ENCODE measurements around the gene LECT2. TPM values are rescaled to one million over a fixed set of nuclear protein-coding genes. Genes with fewer than 3 reads are reported as not detected.

The LECT2 gene
- total RNA-seq, 1 experiment from 2014 or later, result not detected

DNA sequence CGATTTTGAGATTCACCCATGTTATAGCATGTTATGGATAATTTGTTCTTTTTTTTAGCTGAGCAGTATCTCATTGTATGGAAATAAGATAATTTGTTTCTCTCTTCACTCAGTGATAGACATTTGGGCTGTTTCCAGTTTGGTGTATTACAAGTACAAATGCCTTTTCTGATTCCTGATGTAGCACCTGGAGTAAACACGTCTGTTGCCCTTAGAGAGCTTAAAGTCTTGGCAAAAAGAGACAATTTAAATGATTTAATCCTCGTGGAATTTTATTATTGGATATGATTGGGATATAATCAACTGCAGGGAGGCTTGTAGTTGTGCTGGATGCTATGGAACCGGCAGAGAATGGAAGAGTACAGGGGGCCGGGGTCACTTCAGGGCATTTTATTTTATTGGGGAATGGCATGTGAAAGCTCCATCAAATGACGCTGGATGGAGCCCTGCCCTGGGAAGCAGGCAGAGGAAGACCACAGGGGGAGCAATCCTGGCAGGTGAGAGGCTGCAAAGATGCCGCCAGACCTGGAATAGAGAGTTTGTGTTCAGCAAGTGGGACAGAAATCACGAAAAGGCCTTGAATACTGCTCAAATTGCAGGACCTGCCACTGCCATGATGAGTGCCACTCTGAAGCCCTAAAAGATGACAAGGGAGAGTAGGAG, 43.0 kb upstream of the LECT2 start:
- ChIA-PET POLR2A (no interaction called here), RAD21 (ENCODE audit: low non-redundant PET in 1 of 2, low total read pairs in 2 of 2, uncharacterized antibody in 2 of 2, unreplicated experiment in 2 of 2) (no interaction called here), CTCF (interaction anchor here (1.2 to 1.4 kb wide), 2 partner anchors 19 to 20 kb away, joined by 3 to 4 read pairs; no protein-coding TSS in a partner anchor)
- H3K79me2 ChIP-seq (ENCODE audit: insufficient read depth, low read length), result no peaks in the 10 kb centered on the region
- no peak for DNase-seq (ENCODE audit: low read depth, low spot score)
- H2AFZ ChIP-seq (ENCODE audit: low read depth, low read length, poor library complexity, severe bottlenecking), result no peak overlapping the region
- TF ChIP-seq CEBPB (IDR thresholded peaks at IDR 0.05; ENCODE audit: low read depth) (no peak), SP1 (IDR thresholded peaks at IDR 0.05; ENCODE audit: low read depth) (no peak), ZNF274 (IDR thresholded peaks at IDR 0.05; ENCODE audit: low read depth, low read length) (no peak), ZFX (IDR thresholded peaks at IDR 0.05) (no peak), EGR1 (IDR thresholded peaks at IDR 0.05; ENCODE audit: low read depth) (no peak), ELF1 (IDR thresholded peaks at IDR 0.05; ENCODE audit: borderline replicate concordance, low read depth) (no peak), EZH2phosphoT487 (IDR thresholded peaks at IDR 0.05; ENCODE audit: borderline replicate concordance) (no peak), FOSL1 (IDR thresholded peaks at IDR 0.05; ENCODE audit: low read depth) (no peak), CBX3 (IDR thresholded peaks at IDR 0.05; ENCODE audit: low read depth) (no peak)
- TF ChIP-seq, protein P1, sequence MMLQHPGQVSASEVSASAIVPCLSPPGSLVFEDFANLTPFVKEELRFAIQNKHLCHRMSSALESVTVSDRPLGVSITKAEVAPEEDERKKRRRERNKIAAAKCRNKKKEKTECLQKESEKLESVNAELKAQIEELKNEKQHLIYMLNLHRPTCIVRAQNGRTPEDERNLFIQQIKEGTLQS (IDR thresholded peaks at IDR 0.05), result no peak
- BruUV-seq (replicated peaks), result no TSS peak
- no peak overlapping the region for H3K4me3 ChIP-seq (replicated peaks in 1 of 2; ENCODE audit: low read depth in 1 of 2, low read length in 2 of 2)
- ATAC-seq, result no peak
- H4K20me1 ChIP-seq (ENCODE audit: insufficient read depth), result no peaks in the 10 kb centered on the region
- no peaks in the 10 kb centered on the region for H3K9me3 ChIP-seq (ENCODE audit: control insufficient read depth in 1 of 2, insufficient read depth in 1 of 2, low read depth in 1 of 2, low read length in 2 of 2)
- no peak overlapping the region for H3K27ac ChIP-seq (ENCODE audit: low read depth, low read length)
- H3K4me2 ChIP-seq (ENCODE audit: low read length), result no peak overlapping the region
- H3K4me1 ChIP-seq (ENCODE audit: control insufficient read depth in 1 of 2, insufficient read depth in 2 of 2, low read length in 2 of 2), result no peaks in the 10 kb centered on the region
- H3K36me3 ChIP-seq (ENCODE audit: control insufficient read depth in 1 of 2, insufficient read depth in 2 of 2, low read length in 2 of 2), result no peaks in the 10 kb centered on the region
- intact Hi-C loops (cut with micrococcal nuclease), result no loop called here
- peaks cover 57% of the 10 kb centered on the region for H3K27me3 ChIP-seq (ENCODE audit: insufficient read depth, low read length)
- no peak overlapping the region for H3K9ac ChIP-seq (ENCODE audit: low read length)
- no peaks in the 10 kb centered on the region for H3K9me2 ChIP-seq (ENCODE audit: insufficient read depth)

DNA sequence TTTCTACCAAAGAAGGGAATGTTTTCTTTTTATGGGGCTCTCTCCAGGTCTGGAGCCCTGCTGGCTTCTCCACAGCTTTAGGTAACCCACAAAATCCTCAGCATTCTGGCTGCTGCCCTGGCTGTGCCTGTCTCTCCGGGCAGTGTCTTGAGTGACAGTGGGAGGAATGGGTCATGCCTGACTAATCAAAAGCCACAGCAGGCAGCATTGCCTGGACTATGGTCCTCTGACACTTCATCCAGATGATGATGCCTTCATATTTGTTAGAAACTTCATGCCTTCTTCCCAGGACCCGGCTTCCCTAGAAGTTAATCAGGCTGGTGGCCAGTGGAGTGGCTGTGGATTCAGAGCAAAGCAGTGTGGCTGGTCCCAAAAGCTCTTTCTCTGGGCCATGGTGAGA, 41.8 kb upstream of the LECT2 start:
- H2AFZ ChIP-seq (ENCODE audit: low read depth, low read length, poor library complexity, severe bottlenecking), result no peak overlapping the region
- H3K27ac ChIP-seq (ENCODE audit: low read depth, low read length), result no peak overlapping the region
- no peak for DNase-seq (ENCODE audit: low read depth, low spot score)
- ChIA-PET RAD21 (ENCODE audit: low non-redundant PET in 1 of 2, low total read pairs in 2 of 2, uncharacterized antibody in 2 of 2, unreplicated experiment in 2 of 2) (no interaction called here), CTCF (interaction anchor here (1.2 to 1.4 kb wide), 2 partner anchors 18 to 19 kb away, joined by 3 to 4 read pairs; no protein-coding TSS in a partner anchor), POLR2A (no interaction called here)
- H4K20me1 ChIP-seq (ENCODE audit: insufficient read depth), result no peaks in the 10 kb centered on the region
- no peak overlapping the region for H3K4me3 ChIP-seq (replicated peaks in 1 of 2; ENCODE audit: low read depth in 1 of 2, low read length in 2 of 2)
- intact Hi-C loops (cut with micrococcal nuclease), result no loop called here
- H3K9me3 ChIP-seq (ENCODE audit: control insufficient read depth in 1 of 2, insufficient read depth in 1 of 2, low read depth in 1 of 2, low read length in 2 of 2), result no peaks in the 10 kb centered on the region
- H3K79me2 ChIP-seq (ENCODE audit: insufficient read depth, low read length), result no peaks in the 10 kb centered on the region
- no peak overlapping the region for H3K4me2 ChIP-seq (ENCODE audit: low read length)
- H3K36me3 ChIP-seq (ENCODE audit: control insufficient read depth in 1 of 2, insufficient read depth in 2 of 2, low read length in 2 of 2), result no peaks in the 10 kb centered on the region
- no peaks in the 10 kb centered on the region for H3K9me2 ChIP-seq (ENCODE audit: insufficient read depth)
- H3K4me1 ChIP-seq (ENCODE audit: control insufficient read depth in 1 of 2, insufficient read depth in 2 of 2, low read length in 2 of 2), result no peaks in the 10 kb centered on the region
- H3K9ac ChIP-seq (ENCODE audit: low read length), result no peak overlapping the region
- no peak for ATAC-seq
- BruUV-seq (replicated peaks), result no TSS peak
- peaks cover 45% of the 10 kb centered on the region; the same call in 1 of the 2 replicates for H3K27me3 ChIP-seq (ENCODE audit: insufficient read depth, low read length)
- TF ChIP-seq EZH2phosphoT487 (IDR thresholded peaks at IDR 0.05; ENCODE audit: borderline replicate concordance) (no peak), ELF1 (IDR thresholded peaks at IDR 0.05; ENCODE audit: borderline replicate concordance, low read depth) (no peak), CEBPB (IDR thresholded peaks at IDR 0.05; ENCODE audit: low read depth) (no peak), EGR1 (IDR thresholded peaks at IDR 0.05; ENCODE audit: low read depth) (no peak), POLR2AphosphoS5 (IDR thresholded peaks at IDR 0.05; ENCODE audit: low read depth, low read length) (no peak), TCF7L2 (IDR thresholded peaks at IDR 0.05; ENCODE audit: borderline replicate concordance, extremely low read depth, insufficient read depth, insufficient read length) (no peak), JUND (IDR thresholded peaks at IDR 0.05) (no peak), SIN3A (IDR thresholded peaks at IDR 0.05; ENCODE audit: low read depth) (no peak), RAD21 (IDR thresholded peaks at IDR 0.05; ENCODE audit: low read depth) (no peak), EZH2 (IDR thresholded peaks at IDR 0.05) (no peak), SP1 (IDR thresholded peaks at IDR 0.05; ENCODE audit: low read depth) (no peak), YY1 (IDR thresholded peaks at IDR 0.05; ENCODE audit: extremely low read depth, insufficient replicate concordance, low read depth, low read length) (no peak), FOSL1 (IDR thresholded peaks at IDR 0.05; ENCODE audit: low read depth) (no peak), ZFX (IDR thresholded peaks at IDR 0.05) (no peak)
- TF ChIP-seq, protein P2, sequence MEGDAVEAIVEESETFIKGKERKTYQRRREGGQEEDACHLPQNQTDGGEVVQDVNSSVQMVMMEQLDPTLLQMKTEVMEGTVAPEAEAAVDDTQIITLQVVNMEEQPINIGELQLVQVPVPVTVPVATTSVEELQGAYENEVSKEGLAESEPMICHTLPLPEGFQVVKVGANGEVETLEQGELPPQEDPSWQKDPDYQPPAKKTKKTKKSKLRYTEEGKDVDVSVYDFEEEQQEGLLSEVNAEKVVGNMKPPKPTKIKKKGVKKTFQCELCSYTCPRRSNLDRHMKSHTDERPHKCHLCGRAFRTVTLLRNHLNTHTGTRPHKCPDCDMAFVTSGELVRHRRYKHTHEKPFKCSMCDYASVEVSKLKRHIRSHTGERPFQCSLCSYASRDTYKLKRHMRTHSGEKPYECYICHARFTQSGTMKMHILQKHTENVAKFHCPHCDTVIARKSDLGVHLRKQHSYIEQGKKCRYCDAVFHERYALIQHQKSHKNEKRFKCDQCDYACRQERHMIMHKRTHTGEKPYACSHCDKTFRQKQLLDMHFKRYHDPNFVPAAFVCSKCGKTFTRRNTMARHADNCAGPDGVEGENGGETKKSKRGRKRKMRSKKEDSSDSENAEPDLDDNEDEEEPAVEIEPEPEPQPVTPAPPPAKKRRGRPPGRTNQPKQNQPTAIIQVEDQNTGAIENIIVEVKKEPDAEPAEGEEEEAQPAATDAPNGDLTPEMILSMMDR (IDR thresholded peaks at IDR 0.05 in 2 of 3, conservative IDR thresholded peaks at IDR 0.05 in 1 of 3; ENCODE audit: borderline replicate concordance in 1 of 3, insufficient read depth in 1 of 3, low read depth in 2 of 3, low read length in 2 of 3), result no peak
- TF ChIP-seq, protein P3, sequence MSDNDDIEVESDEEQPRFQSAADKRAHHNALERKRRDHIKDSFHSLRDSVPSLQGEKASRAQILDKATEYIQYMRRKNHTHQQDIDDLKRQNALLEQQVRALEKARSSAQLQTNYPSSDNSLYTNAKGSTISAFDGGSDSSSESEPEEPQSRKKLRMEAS (IDR thresholded peaks at IDR 0.05), result no peak

Data from HCT116 (cell line).